ENCODE measurements around the gene PPP1R14C.

PPP1R14C gene

GRCh38 chr6:150143516-150144293 is 861 bp downstream of the PPP1R14C start:
- in situ Hi-C loops (cut with HindIII; ENCODE audit: low sequenced_read_pairs): no loop called here
- DNase-seq (ENCODE audit: low read depth): no peak
- peak overlapping the region; percentile 21 for H3K4me3 ChIP-seq (ENCODE audit: low read depth, low read length)
- TF ChIP-seq CTCF (IDR thresholded peaks at IDR 0.05; ENCODE audit: low read depth, low read length, missing control alignments): no peak

GRCh38 chr6:150144294-150144868 is 1.5 kb downstream of the PPP1R14C start:
- in situ Hi-C loops (cut with HindIII; ENCODE audit: low sequenced_read_pairs): no loop called here
- no peak for TF ChIP-seq CTCF (IDR thresholded peaks at IDR 0.05; ENCODE audit: low read depth, low read length, missing control alignments)
- no peak overlapping the region for H3K4me3 ChIP-seq (ENCODE audit: low read depth, low read length)
- DNase-seq (ENCODE audit: low read depth): no peak

- TF ChIP-seq CTCF (IDR thresholded peaks at IDR 0.05; ENCODE audit: low read depth, low read length, missing control alignments): no peak
- H3K4me3 ChIP-seq (ENCODE audit: low read depth, low read length): no peak overlapping the region
- no peak for DNase-seq (ENCODE audit: low read depth)
- in situ Hi-C loops (cut with HindIII; ENCODE audit: low sequenced_read_pairs): no loop called here
These were observed 2.6 kb downstream of the PPP1R14C start for GRCh38 chr6:150145427-150145826.

GRCh38 chr6:150145830-150146229 is 3.0 kb downstream of the PPP1R14C start:
- no peak overlapping the region for H3K4me3 ChIP-seq (ENCODE audit: low read depth, low read length)
- in situ Hi-C loops (cut with HindIII; ENCODE audit: low sequenced_read_pairs): no loop called here
- no peak for TF ChIP-seq CTCF (IDR thresholded peaks at IDR 0.05; ENCODE audit: low read depth, low read length, missing control alignments)
- no peak for DNase-seq (ENCODE audit: low read depth)

- H3K4me3 ChIP-seq (ENCODE audit: low read depth, low read length): no peak overlapping the region
- no peak for DNase-seq (ENCODE audit: low read depth)
- TF ChIP-seq CTCF (IDR thresholded peaks at IDR 0.05; ENCODE audit: low read depth, low read length, missing control alignments): no peak
- in situ Hi-C loops (cut with HindIII; ENCODE audit: low sequenced_read_pairs): no loop called here
These were observed 3.6 kb downstream of the PPP1R14C start for GRCh38 chr6:150146436-150146835.

GRCh38 chr6:150149146-150149545 is 6.3 kb downstream of the PPP1R14C start:
- no peak for DNase-seq (ENCODE audit: low read depth)
- no peak overlapping the region for H3K4me3 ChIP-seq (ENCODE audit: low read depth, low read length)
- TF ChIP-seq CTCF (IDR thresholded peaks at IDR 0.05; ENCODE audit: low read depth, low read length, missing control alignments): no peak
- in situ Hi-C loops (cut with HindIII; ENCODE audit: low sequenced_read_pairs): no loop called here

Data from astrocyte of the cerebellum (primary cell).